ENCODE results near the gene PCBD2. TPM values are rescaled to one million over a fixed set of nuclear protein-coding genes. Genes with fewer than 3 reads are reported as not detected.

PCBD2 gene
- total RNA-seq, 1 donor from 2014 or later = 26.3 TPM

- Histone ChIP-seq H3K4me3 (no peak overlapping the region), H3K4me1 (no peaks in the 10 kb centered on the region), H3K9me3 (replicated peaks) (no peaks in the 10 kb centered on the region), H3K27ac (replicated peaks) (no peak overlapping the region), H3K27me3 (ENCODE audit: low read depth) (no peaks in the 10 kb centered on the region), H3K36me3 (peaks cover 8% of the 10 kb centered on the region)
- TF ChIP-seq, protein P1, sequence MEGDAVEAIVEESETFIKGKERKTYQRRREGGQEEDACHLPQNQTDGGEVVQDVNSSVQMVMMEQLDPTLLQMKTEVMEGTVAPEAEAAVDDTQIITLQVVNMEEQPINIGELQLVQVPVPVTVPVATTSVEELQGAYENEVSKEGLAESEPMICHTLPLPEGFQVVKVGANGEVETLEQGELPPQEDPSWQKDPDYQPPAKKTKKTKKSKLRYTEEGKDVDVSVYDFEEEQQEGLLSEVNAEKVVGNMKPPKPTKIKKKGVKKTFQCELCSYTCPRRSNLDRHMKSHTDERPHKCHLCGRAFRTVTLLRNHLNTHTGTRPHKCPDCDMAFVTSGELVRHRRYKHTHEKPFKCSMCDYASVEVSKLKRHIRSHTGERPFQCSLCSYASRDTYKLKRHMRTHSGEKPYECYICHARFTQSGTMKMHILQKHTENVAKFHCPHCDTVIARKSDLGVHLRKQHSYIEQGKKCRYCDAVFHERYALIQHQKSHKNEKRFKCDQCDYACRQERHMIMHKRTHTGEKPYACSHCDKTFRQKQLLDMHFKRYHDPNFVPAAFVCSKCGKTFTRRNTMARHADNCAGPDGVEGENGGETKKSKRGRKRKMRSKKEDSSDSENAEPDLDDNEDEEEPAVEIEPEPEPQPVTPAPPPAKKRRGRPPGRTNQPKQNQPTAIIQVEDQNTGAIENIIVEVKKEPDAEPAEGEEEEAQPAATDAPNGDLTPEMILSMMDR (IDR thresholded peaks at IDR 0.05; ENCODE audit: borderline replicate concordance) = no peak
- intact Hi-C loops (cut with micrococcal nuclease) = no loop called here
- no peak for DNase-seq
Measured at GRCh38 chr5:134920848-134921575, 16.1 kb downstream of the PCBD2 start.

GRCh38 chr5:134932508-134932907, 27.6 kb downstream of the PCBD2 start:
- peaks cover 46% of the 10 kb centered on the region for H3K36me3 ChIP-seq
- H3K4me3 ChIP-seq = no peak overlapping the region
- no peak for DNase-seq
- TF ChIP-seq, protein P1 (IDR thresholded peaks at IDR 0.05; ENCODE audit: borderline replicate concordance) = no peak
- H3K9me3 ChIP-seq (replicated peaks) = no peaks in the 10 kb centered on the region
- no peak overlapping the region for H3K27ac ChIP-seq (replicated peaks)
- H3K27me3 ChIP-seq (ENCODE audit: low read depth) = no peaks in the 10 kb centered on the region
- intact Hi-C loops (cut with micrococcal nuclease) = no loop called here
- H3K4me1 ChIP-seq = no peaks in the 10 kb centered on the region

DNA sequence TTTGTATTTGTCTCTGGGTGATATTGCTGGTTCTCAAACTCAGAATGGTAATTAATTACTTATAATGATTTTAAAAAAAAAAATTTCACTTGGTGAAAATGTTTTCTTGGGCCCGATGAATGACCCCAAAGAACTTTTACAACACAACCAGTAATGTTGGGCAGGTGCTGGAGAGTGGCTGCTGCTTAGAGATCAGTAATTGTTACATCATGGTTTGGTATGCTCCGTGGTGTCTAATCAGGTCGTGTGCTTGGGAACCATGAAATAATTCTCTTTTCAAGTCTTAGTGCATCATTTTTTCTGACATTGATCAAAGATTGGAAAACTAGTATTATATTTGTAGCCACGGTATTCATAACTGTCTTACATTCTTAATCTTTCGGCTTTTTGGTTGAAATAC, 29.3 kb downstream of the PCBD2 start:
- H3K27me3 ChIP-seq (ENCODE audit: low read depth) = no peaks in the 10 kb centered on the region
- no peak for DNase-seq
- H3K27ac ChIP-seq (replicated peaks) = no peak overlapping the region
- no peak overlapping the region for H3K4me3 ChIP-seq
- TF ChIP-seq, protein P1 (IDR thresholded peaks at IDR 0.05; ENCODE audit: borderline replicate concordance) = no peak
- H3K4me1 ChIP-seq = no peaks in the 10 kb centered on the region
- H3K36me3 ChIP-seq = peaks cover 53% of the 10 kb centered on the region
- no peaks in the 10 kb centered on the region for H3K9me3 ChIP-seq (replicated peaks)
- intact Hi-C loops (cut with micrococcal nuclease) = no loop called here

- DNase-seq = no peak
- intact Hi-C loops (cut with micrococcal nuclease) = no loop called here
- Histone ChIP-seq H3K9me3 (replicated peaks) (no peaks in the 10 kb centered on the region), H3K36me3 (peaks cover 50% of the 10 kb centered on the region), H3K4me3 (no peak overlapping the region), H3K27ac (replicated peaks) (no peak overlapping the region), H3K27me3 (ENCODE audit: low read depth) (no peaks in the 10 kb centered on the region), H3K4me1 (no peaks in the 10 kb centered on the region)
- TF ChIP-seq, protein P1 (IDR thresholded peaks at IDR 0.05; ENCODE audit: borderline replicate concordance) = no peak
Measured at GRCh38 chr5:134935711-134936602, 31.0 kb downstream of the PCBD2 start.

DNA sequence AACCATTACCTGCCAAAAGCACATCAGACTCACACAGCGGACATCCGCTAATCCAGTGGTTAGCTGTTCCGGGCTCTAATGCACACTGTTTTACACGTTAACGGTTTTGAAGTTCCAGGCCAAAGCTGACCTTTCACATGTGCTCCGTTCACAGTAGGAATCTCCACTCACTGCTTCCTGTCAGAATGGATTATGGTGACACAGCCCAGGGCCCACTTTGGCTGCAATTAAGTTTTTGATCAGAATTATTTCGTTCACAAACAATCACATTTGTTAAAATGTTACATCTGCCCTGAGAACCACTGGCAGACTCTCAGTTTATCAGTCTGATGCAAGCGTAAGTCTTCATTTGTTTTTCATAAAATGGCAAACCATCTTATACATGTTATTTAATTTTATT, 32.6 kb downstream of the PCBD2 start:
- Histone ChIP-seq H3K4me1 (no peaks in the 10 kb centered on the region), H3K4me3 (no peak overlapping the region), H3K9me3 (replicated peaks) (no peaks in the 10 kb centered on the region), H3K36me3 (peaks cover 42% of the 10 kb centered on the region), H3K27me3 (ENCODE audit: low read depth) (no peaks in the 10 kb centered on the region), H3K27ac (replicated peaks) (no peak overlapping the region)
- no peak for DNase-seq
- intact Hi-C loops (cut with micrococcal nuclease) = no loop called here
- TF ChIP-seq, protein P1 (IDR thresholded peaks at IDR 0.05; ENCODE audit: borderline replicate concordance) = no peak

All from left ventricle myocardium inferior (tissue), 1 donor.